Measurements from ENCODE around the gene POTEF.
"Not testable (repeated sequence)": the region's sequence is repeated elsewhere in the genome, so short reads cannot be mapped to it uniquely, and the experiment has no call there.

DNA sequence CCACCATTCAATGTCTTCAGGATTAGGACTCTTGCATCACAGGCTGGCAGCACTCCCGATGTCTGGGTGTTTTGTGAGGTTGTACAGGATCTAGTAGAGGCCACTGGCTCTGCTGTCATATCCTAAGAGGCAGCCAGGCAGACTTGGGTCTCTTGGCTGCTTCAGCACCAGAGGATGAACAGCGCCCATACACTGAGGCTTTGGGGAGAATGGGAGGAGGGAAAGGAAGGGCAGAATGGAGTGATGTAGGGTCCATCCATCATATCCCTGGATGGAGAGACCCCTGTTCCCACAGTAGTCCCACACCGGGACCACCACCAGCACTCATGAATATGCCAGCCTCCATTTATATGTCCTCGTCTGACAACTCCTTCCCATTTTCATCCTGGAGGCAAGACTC lies 80.6 kb downstream of the POTEF start:
- TF ChIP-seq POLR2A (IDR thresholded peaks at IDR 0.05), result not testable (repeated sequence)
- TF ChIP-seq, protein P1, sequence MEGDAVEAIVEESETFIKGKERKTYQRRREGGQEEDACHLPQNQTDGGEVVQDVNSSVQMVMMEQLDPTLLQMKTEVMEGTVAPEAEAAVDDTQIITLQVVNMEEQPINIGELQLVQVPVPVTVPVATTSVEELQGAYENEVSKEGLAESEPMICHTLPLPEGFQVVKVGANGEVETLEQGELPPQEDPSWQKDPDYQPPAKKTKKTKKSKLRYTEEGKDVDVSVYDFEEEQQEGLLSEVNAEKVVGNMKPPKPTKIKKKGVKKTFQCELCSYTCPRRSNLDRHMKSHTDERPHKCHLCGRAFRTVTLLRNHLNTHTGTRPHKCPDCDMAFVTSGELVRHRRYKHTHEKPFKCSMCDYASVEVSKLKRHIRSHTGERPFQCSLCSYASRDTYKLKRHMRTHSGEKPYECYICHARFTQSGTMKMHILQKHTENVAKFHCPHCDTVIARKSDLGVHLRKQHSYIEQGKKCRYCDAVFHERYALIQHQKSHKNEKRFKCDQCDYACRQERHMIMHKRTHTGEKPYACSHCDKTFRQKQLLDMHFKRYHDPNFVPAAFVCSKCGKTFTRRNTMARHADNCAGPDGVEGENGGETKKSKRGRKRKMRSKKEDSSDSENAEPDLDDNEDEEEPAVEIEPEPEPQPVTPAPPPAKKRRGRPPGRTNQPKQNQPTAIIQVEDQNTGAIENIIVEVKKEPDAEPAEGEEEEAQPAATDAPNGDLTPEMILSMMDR (IDR thresholded peaks at IDR 0.05), result not testable (repeated sequence)

Measured in gastroesophageal sphincter (tissue), 3 donors.